NCI-H1694 treated with DMSO at 0.1 percent for 48 hours (cell line): ENCODE measurements around the gene SRP54.
"Not testable (repeated sequence)": the region's sequence is repeated elsewhere in the genome, so short reads cannot be mapped to it uniquely, and the experiment has no call there.

Experiments
- DNase-seq: peaks from one replicate; lab custom pipeline; 2025; lab: John Stamatoyannopoulos, UW

The SRP54 gene

DNA sequence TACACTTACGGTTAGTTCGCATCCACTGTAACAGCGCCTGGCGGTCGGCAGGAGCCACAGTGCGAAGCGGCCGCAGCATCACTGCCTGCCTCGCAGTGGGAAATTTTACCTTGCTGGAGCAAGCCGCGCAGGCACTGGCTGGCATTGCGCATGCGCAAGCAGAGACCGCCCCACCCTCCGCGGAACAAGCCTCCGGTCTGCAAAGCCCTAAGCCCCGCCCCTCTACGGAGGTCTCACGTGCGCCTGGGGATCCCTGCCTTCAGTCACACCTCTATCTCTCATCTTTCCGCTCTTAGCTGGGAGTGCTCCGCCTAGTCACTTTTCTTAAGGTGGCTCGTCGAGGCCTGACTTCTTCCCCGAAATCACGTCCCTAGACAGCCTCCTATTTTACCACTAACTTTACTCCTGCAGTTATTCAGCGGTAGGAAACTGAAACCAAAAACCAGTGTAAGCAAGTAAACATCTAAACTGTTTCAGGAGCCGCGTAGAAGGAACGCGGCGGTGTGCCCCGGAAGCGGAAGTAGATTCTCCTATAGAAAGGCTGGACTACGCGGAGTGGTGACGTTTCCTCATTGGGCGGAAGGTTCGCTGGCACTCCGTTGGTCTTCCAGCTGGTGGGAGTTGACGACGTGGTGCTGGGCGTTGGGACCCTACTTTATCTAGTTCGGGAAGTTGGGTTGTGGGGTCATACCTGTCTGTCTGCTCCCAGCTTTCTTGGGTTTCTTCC is at the start of gene SRP54:
SRP54 (plus strand) TSS at position 572 of the 727 bp plus-strand sequence. CDS start 13,718 bp downstream, outside the sequence.
- DNase-seq, result peak; percentile 99

DNA sequence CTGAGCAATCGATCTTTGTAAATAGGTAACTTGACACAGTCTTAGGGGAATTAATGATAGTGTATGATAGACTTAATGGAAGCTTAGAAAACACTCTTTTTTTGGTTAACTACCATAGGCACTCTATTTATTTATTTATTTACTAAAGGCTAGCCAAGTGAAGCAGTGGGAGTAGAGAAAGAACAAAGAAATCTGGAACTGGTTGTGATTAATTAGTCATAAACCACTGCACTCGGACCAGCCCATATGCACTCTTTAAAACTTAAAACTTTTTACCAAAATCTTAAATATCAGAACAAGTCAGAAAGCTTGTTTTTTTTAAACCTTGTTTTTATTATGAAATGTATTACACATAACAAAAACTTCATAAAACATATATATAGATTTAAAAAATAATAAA is 49.5 kb upstream of the SRP54 start:
- no peak for DNase-seq

DNA sequence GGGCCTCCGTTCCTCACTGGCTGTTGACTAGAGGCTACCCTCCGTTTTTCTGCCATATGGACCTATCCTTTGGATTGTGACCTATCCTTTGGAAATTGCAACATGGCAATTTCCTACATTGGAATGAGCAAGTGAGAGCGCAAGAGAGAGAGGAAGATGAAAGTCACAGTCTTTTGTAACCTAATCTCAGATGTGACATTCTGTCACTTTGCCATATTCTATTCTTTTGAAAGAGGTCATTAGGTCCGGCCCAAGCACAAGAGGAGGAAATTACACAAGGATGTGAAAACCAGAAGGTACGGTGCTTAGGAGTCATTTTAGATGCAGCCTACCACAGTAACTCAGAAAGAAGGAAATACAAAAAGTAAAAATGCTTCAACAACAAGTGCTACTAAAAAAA is 47.3 kb upstream of the SRP54 start:
- no peak for DNase-seq

DNA sequence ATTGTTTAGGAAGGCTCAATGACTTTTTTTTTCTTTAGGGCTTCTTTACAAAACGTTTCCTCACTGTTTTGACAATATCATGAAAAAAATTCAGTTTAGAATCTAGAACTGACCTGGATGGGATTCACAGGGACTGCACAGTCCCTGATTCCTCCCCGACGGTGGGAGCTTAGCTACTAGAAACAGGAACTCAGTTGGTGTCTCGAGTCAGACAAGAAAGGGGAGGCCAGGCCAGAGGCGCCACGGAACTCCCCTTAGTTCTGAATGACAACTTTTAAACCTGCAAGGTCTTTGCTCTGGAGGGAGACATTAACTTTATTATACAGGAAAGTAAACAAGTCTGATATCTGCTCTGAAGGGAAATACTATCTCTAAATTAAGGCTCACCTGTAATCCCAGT is 45.4 kb upstream of the SRP54 start:
- DNase-seq, result no peak

DNA sequence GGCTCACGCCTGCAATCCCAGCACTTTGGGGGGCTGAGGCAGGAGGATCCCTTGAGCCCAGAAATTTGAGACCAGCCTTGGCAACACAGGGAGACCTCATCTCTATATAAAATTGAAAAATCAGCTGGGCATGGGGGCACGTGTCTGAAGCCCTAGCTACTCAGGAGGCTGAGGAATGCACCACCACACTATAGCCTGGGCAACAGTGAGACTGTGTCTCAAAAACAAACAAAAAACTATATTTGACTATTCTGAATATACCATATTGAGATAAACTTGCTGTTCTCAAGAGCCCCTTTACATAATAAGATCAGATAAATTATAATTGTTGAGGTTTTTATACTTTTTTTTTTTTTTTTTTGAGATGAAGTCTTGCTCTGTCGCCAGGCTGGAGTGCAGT is 44.9 kb upstream of the SRP54 start:
- no peak for DNase-seq

DNA sequence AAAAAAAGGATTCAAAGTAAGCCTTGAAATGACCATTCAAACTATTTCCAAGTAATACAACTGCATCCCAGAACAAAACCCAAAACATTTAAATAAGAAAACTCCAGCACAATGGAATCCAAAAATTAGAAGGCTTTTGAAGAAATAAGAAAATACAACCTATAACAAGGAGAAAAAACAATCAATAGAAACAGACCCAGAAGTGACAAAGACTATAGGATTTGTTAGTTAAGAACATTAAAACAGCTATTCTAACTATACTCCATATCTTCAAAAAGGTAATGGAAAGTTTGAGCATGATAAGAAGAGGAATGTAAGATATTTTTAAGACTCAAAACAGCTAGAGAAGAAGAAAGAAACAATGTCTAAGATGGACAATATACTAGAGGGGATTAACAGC is 39.3 kb upstream of the SRP54 start:
- DNase-seq, result no peak

DNA sequence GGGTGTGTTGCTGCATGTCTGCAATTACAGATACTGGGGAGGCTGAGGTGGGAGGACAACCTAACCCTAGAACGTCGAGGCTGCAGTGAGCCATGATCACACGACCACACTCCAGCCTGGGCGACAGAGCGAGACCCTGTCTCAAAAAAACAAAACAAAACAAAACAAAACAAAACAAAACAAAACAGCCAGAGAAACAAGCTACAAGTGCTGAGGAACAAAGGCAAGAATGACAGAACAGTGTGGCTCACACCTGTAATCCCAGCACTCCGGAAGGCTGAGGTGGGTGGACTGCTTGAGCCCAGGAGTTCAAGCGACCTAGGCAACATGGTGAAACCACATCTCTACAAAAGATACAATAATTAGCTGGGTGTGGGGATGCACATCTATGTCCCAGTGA is 38.0 kb upstream of the SRP54 start:
- DNase-seq, result no peak

DNA sequence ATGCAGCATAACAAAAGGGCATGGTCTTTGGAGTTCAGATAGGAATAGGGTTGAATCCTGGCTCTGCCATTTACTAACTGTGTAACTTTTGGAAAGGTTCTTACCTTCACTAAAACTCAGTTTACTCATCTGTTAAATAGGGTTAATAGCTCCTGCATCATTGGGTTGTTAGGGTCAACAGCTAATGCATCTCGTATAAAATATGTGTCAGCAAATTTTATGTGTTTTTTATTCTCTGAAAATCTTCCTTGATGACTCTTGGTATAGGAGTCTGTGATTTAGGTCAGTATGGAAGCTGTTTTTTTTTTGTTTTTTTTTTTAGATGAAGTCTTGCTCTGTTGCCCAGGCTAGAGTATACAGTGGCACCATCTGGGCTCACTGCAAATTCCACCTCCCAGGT is 36.1 kb upstream of the SRP54 start:
- no peak for DNase-seq

DNA sequence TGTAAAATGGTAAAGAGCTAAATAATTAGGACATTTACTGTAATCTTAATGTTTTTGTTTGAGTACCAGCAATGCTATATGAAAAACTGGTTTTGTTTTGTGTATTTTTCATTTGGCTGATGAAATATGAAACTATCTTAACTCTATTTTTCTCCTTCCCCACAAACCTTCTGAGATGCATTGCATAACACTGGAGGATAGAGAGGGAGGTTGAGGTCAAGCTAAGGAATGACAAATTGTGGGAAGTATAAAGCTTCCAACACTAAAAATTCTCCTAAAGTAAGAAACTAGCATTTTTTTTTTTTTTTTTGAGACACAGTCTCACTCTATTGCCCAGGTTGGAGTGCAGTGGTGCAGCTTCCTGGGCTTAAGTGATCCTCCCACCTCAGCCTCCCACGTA is 31.5 kb upstream of the SRP54 start:
- no peak for DNase-seq

DNA sequence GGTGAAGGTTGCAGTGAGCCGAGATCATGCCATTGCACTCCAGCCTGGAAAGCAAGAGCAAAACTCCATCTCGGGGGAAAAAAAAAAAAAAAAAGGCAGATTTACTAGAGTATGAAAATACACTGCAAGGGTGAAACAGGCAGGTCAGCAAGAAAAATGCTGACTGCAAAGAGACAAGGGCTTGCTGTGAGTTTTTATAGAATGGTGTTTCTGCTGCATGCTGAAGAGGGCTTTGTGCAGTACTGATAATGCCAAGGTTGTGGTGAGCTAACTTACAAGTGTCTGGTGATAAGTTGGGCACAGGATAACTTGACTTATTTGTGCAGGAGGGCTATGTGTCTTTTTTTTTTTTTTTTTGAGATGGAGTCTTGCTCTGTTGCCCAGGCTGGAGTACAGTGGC is 25.9 kb upstream of the SRP54 start:
- DNase-seq, result no peak

DNA sequence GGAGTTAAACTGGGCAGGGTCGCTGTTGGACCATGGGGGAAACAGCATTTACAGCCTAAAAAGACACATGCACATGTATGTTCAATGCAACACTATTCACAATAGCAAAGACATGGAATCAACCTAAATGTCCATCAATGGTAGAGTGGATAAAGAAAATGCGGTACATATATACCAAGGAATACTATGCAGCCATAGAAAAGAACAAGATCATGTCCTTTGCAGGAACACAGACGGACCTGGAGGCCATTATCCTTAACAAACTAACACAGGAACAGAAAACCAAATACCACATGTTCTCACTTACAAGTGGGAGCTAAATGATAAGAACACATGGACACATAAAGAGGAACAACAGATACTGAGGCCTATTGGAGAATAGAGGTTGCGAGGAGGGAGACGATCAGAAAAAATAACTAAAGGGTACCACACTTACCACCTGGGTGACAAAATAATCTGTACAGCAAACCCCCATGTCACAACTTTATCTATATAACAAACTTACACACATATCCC is 25.0 kb upstream of the SRP54 start:
- DNase-seq, result no peak

DNA sequence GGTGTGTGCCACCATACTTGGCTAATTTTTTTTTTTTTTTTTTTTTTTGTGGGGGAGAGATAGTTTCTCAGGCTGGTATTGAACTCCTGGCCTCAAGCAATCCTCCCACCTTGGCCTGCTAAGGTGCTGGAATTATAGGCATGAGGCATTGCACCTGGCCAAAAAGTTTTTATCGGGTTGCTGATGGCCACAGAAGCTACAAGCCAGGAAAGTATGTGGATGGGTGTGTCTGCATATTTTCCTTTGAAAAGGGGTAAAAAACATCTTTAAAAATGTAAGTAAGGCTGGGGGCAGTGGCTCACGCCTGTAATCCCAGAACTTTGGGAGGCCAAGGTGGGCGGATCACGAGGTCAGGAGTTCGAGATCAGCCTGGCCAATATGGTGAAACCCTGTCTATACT is 20.7 kb upstream of the SRP54 start:
- DNase-seq, result not testable (repeated sequence)

DNA sequence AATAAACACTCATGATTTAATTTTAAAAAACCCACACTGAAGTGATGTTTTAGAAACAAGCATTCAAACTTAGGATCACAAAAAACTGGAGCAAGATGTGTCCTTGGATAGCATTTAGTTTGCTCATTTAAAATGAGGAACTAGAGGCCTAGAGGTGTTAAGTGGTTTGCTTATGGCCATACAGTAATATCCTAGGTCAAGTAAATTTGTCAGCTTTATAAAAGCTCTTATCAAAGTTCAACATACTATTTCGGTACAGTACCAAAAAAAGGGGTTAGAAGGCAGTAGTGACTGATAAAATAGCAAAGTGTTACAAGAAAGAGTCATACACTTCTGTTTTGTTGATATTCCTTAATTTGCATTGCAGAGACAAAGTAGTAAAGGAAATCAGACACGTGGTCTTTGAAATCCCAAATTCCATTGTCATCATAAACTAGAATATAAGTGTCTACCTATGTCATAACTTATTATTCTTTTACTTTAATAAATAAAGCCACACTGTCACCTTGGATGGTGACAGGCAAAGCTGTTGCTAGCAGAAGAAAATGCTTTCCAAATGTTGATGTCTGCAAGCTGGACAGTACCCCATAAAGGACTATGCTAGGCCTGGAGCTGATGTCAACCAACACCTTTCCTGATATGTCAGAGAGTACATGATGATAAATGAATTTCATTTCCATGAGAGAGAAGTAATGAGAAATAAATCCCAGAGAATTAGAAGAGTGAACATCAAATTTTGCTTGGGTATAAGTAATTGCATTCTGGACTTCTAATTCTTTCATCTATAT is 17.6 kb upstream of the SRP54 start:
- DNase-seq, result no peak

DNA sequence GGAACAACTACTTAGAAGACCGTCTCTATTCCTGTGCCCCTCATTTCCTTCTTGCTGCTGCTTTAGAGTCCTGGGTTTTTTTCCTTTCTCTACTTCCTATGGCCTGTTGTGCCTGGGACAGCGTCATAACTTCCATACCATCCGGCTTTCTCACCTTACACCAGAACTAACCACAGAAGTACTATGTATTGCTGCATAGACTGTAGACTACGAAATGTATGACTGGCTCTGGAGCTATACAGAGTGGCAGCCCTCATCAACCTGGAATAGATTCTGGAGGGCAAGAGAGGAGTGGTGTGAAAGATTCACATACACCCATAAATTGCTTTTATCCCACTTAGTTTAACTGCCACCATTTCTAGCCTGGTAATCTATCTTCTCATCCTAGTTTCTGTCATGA is 16.9 kb upstream of the SRP54 start:
- DNase-seq, result no peak

DNA sequence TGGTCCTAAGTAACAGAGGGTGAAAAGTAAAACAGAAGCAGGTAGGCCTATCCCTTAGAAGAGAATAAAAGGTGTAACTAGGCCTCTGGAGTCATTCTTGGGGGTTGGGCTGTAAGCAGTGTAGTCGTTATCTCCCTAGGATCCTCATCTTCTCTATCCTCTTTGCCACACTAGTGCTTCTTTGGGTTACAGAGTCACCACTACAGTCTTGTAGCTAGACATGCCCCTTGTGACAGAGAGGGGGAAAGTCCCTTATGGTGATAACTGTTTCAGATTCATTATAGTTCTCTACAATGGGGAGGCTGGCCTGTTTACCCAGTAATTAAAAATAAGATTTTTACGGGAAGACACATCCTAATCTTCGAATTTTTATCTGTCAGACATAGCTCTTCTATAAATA is 16.4 kb upstream of the SRP54 start:
- DNase-seq, result no peak

DNA sequence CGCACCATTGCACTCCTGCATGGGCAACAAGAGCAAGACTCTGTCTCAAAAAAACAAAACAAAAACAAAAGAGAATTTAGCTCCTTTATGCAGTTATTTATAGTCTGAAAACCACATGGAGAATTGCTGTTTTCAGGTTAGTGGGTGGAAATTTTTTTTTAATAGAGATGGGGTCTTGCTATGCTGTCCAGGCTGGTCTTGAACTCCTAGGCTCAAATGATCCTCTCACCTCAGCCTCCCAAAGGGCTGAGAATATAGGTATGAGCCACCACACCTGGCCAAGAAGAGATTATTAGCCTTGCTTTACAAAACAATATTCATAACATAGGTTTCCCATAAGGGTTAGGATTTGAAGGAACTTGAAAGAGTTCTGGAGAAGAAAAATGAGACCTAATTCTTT is 12.1 kb upstream of the SRP54 start:
- no peak for DNase-seq

DNA sequence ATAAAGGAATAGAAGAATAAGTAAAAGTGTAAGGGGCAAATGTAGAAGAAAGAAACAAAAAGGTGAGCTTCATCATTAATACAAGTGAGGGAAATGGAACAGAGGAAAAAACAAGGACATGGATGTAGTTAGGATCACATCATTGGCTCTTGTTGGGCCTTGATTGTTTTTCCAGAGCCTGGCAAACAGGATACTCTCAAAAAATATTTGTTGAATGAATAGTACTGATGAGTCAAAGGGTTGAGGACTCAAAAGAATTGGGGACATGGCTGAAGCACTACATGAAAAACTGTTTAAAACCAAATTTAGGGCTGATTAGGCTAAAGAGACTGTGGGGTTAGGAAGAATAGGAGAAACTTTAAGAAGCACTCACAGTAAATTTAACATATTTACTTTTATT is 11.4 kb upstream of the SRP54 start:
- DNase-seq, result no peak

DNA sequence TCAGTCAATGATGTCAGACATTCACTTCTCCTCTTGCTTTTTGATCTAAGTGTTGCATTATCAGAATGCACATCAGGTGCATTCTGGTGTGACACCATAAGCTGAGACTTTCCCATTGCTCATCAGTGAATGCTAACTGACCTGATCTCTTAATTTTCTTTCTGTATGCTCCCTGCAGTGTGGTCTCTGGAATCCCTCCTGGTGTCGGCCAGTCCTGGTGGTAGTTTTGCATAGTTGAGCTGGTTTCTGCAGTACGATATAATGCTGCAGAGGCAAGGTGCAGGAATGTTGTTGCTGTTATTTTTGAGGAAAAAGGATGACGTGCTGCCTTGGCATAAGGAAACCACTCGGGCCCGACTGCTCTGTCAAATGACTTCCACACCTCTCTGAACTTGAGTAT is 11.0 kb upstream of the SRP54 start:
- DNase-seq, result no peak

DNA sequence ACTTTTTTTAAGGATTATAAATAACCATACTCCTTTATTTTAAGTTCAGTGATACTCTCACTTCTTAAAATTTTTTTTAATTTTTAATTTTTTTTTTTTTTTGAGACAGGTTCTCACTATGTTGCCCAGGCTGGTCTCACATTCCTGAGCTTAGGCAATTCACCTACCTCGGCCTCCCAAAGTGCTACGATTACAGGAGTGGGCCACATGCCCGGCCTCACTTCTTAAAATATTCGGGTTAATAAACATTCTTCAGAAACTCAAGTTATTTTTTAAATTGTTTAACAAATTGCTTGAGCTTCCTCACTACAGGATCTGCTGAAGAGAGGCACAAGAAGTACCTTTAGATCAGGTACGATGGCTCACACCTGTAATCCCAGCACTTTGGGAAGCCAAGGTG is 4.3 kb upstream of the SRP54 start:
- no peak for DNase-seq

DNA sequence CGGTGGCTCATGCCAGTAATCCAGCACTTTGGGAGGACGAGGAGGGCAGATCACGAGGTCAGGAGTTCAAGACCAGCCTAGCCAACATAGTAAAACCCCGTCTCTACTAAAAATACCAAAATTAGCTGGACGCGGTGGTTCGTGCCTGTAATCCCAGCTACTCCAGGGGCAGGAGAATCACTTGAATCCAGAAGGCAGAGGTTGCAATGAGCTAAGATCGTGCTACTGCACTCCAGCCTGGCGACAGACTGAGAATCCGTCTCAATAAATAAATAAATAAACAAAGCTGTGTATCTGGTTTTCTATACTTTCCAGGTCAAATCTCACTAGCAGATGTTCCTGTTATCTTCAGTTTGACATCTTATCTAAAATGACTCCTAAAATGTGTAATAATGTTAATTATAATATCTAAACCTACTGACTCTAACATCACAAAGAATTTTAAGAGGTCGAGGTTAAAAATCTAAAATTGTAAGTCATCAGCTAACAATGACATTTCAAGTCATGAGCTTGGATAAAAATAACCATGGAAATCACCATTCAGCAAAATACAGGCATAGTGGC is 2.4 kb upstream of the SRP54 start:
- DNase-seq, result no peak

DNA sequence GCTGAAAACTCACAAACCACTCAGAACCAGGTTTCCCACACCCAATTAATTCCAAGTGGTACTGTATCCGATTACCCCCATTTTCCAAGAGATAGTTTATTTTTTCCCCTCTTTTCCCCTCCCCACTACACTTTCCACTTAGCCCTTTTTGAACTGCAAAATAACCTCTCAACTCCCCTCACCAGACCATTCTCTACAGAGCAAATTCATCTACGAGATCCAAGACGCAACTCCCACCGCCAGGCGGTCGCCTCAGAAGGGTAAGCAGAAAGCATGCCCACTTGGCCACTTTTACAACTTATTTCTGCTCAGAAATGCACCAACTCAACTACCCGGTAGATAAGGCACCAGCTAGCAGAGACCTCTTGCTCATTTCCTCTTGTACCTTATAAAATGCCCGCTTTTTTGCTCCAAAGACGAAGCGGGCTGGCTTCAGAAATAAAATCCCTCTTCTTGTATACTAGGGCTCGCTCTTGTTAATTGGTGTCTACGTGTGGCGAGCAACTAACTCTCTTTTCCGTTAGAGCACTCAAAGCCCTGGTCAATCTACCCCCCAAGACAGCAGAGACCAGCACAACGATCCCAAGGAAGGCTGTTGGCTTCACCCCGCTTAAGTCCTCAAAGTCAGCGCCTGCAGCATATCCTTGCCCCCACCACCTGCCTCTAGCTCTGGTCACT is 910 bp upstream of the SRP54 start:
- DNase-seq, result no peak

DNA sequence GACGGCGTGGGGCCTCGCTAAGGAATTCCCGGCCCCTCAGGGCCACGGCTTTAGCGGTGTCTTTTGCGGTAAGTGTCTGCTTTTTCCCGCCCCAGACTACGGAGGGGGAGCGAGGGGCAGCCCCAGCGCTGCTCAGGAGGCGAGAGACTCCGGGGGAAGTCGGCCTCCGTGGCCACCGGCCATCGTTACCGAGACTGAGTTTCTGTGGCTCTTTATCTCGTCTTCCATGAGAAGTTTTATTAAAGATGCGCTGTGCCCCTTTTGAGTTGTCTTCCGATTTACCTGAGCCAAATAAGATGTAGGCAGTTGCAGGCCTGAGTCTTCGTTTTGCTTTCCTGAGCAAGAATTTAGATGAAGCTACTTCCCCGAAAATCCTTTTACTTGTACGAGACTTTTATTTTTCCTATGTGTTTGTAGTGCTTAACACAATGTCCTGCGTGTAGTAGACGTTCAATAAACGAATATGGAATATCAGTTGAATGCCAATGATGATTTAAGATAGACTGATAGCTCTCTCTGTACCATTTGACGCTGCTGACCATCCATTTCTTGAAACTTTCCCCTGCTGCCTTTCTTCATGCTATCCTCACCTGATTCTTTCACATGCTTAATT is 462 bp downstream of the SRP54 start:
- DNase-seq, result no peak
